DMS53 treated with DMSO at 0.1 percent for 48 hours (cell line): ENCODE measurements around the gene FOXO1.

Experiments
- DNase-seq: peaks from one replicate; lab custom pipeline; 2025; ENCODE audit not compliant: unreplicated experiment; lab: John Stamatoyannopoulos, UW

The FOXO1 gene

DNA sequence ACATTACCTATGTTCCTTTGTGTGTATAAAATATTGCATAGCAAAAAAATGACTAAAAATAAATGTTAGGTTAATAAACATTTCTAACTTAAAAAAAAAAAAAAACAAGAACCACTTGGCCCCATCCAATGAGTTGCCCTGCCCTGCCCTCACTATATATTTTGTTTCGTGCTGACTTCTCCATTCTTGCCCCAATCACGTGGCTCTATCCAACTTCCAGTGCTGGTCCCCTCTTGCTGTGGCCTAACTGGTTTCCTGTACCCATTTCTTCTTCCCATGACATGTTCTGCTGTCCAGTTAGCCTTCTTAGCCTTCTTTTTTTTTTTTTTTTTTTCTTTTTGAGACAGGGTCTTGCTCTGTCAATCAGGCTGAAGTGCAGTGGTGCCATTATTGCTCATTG is 151.6 kb downstream of the FOXO1 start:
- no peak for DNase-seq

DNA sequence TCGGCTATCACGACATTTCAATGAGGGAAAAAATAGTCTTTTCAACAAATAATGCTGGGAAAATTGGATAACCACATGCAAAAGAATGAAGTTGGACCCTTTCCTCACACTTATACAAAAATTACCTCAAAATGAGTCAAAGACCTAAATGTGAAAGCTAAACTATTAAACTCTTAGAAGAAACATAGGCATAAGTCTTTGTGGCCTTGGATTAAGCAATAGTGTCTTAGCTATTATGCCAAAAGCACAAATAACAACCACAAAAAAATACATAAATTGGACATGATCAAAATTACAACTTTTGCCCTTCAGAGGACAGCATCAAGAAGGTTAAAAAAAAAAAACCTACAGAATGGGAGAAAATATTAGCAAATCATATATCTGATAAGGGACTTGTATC is 156.6 kb downstream of the FOXO1 start:
- DNase-seq, result no peak

DNA sequence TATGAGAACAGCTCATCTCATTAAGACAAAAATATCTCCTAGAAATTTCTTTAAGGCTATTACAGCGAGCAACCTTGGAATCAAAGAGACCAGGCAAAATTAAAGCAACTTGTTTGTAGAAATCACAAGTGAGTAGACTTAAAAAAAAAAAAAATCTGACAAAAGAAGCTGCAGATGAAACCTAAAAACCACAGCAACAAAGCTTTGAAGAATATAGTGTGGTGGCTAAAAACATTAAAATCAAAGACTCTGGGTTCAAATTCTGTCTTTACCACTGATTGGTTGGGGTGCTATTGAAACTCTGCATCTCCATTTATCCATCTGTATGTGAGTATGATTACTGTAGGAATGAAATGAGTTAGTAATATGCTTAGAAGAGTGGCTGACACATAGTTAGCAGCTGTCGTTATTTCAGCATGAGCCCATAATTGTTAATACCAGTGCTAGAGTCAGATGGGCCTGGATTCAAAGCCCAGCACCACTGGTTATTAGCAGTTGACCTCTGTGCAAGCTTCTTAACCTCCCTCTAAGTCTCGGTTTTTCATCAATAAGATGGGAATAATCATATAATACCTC is 157.6 kb downstream of the FOXO1 start:
- no peak for DNase-seq

DNA sequence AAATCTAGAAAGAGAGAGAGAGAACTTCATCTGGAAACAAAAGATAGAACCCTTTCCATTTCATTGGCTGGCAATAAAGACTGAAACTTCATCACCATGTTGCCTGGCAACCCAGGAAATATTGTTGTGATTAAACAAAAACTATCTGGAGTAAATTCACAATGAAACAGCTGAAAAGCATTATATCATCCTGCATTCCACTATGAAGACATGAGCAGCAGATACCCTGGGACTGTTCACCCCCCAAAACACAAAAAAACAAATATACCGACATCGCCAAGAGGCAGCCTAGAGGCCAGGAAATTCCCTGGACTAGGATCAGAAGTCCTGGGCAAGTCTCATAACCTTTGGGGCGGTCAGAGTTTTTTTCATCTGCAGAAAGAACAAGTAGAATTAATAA is 158.3 kb downstream of the FOXO1 start:
- no peak for DNase-seq

DNA sequence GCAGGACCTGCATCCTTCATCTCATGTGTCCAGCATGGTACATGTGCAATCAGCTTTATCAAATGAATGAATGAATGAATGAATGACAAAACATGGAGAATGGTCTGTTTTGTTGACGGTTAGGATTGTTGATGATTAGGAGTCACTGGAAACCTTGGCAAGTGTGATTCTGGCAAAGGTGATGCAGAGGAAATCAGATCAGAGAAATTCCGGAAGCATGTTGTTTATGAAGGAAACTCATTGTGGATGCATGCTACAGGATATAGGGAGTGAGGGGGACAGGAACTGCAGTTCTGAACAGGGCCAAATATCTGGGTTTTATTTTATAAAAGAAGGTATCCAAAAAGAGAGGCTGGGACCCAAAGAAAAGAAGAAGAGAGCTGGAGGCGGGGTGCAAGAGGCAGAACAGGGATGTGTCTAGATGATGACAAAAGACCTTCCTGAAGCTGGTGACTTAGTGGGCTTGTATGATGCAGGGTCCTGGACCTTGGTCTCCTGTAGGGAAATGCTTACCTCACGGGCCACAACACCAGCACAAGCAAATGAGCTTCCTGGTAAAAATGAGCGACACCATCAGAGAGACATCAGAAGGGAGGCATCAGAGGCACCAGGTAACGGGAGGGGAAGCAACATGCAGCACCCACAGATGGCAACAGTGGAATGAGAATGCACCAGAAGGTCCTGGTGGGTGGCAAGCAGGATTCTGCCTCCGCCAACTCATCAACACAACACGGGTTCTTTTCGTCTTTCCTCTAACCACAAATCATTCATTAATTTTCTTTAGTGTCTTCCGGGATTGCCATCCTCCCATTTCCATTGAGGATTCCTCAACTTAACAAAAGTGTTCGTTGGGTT is 159.6 kb downstream of the FOXO1 start:
- no peak for DNase-seq
